Activated CD8-positive, alpha-beta T cell treated with anti-CD3 and anti-CD28 coated beads for 36 hours (primary cell): ENCODE data around the gene MAN1A1. TPM values are rescaled to one million over a fixed set of nuclear protein-coding genes. Genes with fewer than 3 reads are reported as not detected.
A peak's percentile ranks its signal among the peaks of the same experiment; 100 is the strongest.

Experiments used
- ATAC-seq: fragments of 200-7000 bp; cut with Tn5 transposase; one replicate; pipeline ENCODE4 v1.10.0; 2021; ENCODE audit warnings: mild to moderate bottlenecking, moderate library complexity
- CTCF ChIA-PET: fragments of 350-600 bp; sonication (Branson Sonifier 250); formaldehyde crosslinking; loops from one replicate; lab custom pipeline; 2021; ENCODE audit warnings: antibody characterized with exemption; lab: Charles Lee
- POLR2A ChIA-PET: fragments of 350-600 bp; sonication (Branson Sonifier 250); formaldehyde crosslinking; loops from one replicate; lab custom pipeline; 2021; ENCODE audit warnings: antibody characterized with exemption; lab: Charles Lee
- DNase-seq: peaks from one replicate; pipeline ENCODE4 v3.0.0-alpha.2; 2020
- H3K27ac Mint-ChIP-seq: one replicate; pipeline ENCODE4 v1.8.0; 2021; ENCODE audit warnings: mild to moderate bottlenecking, mixed read lengths
- H3K27me3 Mint-ChIP-seq: one replicate; pipeline ENCODE4 v1.8.0; 2021; ENCODE audit warnings: mixed read lengths
- H3K36me3 Mint-ChIP-seq: one replicate; pipeline ENCODE4 v1.8.0; 2021; ENCODE audit warnings: low read depth, mixed read lengths
- H3K4me1 Mint-ChIP-seq: one replicate; pipeline ENCODE4 v1.8.0; 2021; ENCODE audit warnings: low read depth, mixed read lengths
- H3K4me3 Mint-ChIP-seq: one replicate; pipeline ENCODE4 v1.8.0; 2021; ENCODE audit warnings: mild to moderate bottlenecking, moderate library complexity, mixed read lengths
- H3K9me3 Mint-ChIP-seq: one replicate; pipeline ENCODE4 v1.8.0; 2021; ENCODE audit warnings: mixed read lengths
- CTCF ChIP-seq: fragments of 200-600 bp; IDR thresholded peaks from one replicate; pipeline ENCODE4 v1.8.0; 2022; ENCODE audit warnings: antibody characterized with exemption, mild to moderate bottlenecking
- intact Hi-C: fragments of 100-400 bp; cut with micrococcal nuclease; formaldehyde crosslinking; loops from one replicate; pipeline ENCODE4 v1.10.0; 2022
- total RNA-seq, 2 experiments: library from RNA; stranded (reverse); gene quantifications; one replicate each; pipeline ENCODE4 v1.2.3, GENCODE V29; 2021

The MAN1A1 gene
- total RNA-seq, 2 experiments from 2014 or later = 18.5 to 19.4 TPM

- ATAC-seq = no peak
- TF ChIP-seq CTCF = no peak
- Mint-ChIP-seq H3K27ac (no peak overlapping the region), H3K27me3 (no peaks in the 10 kb centered on the region), H3K36me3 (peaks cover 6% of the 10 kb centered on the region), H3K9me3 (no peaks in the 10 kb centered on the region), H3K4me3 (no peak overlapping the region), H3K4me1 (peaks cover 19% of the 10 kb centered on the region)
- CTCF ChIA-PET = interaction anchor here (0.7 kb wide), 1 partner anchor 10 kb away, joined by 3 read pairs; no protein-coding TSS in a partner anchor
- intact Hi-C loops = no loop called here
- POLR2A ChIA-PET = interaction anchor here (1.1 kb wide), 1 partner anchor 10 kb away, joined by 3 read pairs; no protein-coding TSS in a partner anchor
- no peak for DNase-seq
These were observed 10.8 kb upstream of the MAN1A1 start for GRCh38 chr6:119360262-119360915.

GRCh38 chr6:119355890-119356289 is 6.3 kb upstream of the MAN1A1 start:
- Mint-ChIP-seq H3K27ac (no peak overlapping the region), H3K36me3 (no peaks in the 10 kb centered on the region), H3K4me3 (no peak overlapping the region), H3K9me3 (no peaks in the 10 kb centered on the region), H3K4me1 (peaks cover 36% of the 10 kb centered on the region), H3K27me3 (no peaks in the 10 kb centered on the region)
- TF ChIP-seq CTCF = no peak
- POLR2A ChIA-PET = no interaction called here
- DNase-seq (no peak), ATAC-seq (no peak)
- CTCF ChIA-PET = no interaction called here
- intact Hi-C loops = no loop called here

- Mint-ChIP-seq H3K27me3 (no peaks in the 10 kb centered on the region), H3K9me3 (no peaks in the 10 kb centered on the region), H3K4me3 (no peak overlapping the region), H3K4me1 (peaks cover 30% of the 10 kb centered on the region), H3K27ac (no peak overlapping the region), H3K36me3 (no peaks in the 10 kb centered on the region)
- intact Hi-C loops = no loop called here
- ChIA-PET POLR2A (no interaction called here), CTCF (no interaction called here)
- DNase-seq (no peak), ATAC-seq (no peak)
- no peak for TF ChIP-seq CTCF
These were observed 5.6 kb upstream of the MAN1A1 start for GRCh38 chr6:119355157-119355556.

DNA sequence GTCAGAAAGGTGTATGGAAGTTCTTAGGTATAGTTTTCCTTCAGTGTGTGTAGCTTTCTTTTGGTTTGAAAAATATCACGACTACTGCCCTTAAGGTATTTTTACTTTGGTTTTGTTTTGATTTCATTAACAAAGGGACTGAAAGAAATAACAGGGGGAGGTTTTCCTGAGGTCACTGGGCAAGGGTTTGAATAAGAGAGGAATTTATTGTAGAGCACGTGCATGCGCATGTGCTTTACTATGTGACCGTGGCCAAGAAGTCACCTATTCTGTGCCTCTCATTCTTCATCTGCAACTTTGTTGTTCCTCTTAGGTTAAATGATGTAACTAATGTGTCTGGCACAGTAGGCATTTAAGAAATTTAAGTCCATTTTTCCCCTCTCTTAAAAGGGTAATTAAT is 4.1 kb upstream of the MAN1A1 start:
- peaks cover 23% of the 10 kb centered on the region for H3K4me1 Mint-ChIP-seq
- TF ChIP-seq CTCF = no peak
- CTCF ChIA-PET = no interaction called here

DNA sequence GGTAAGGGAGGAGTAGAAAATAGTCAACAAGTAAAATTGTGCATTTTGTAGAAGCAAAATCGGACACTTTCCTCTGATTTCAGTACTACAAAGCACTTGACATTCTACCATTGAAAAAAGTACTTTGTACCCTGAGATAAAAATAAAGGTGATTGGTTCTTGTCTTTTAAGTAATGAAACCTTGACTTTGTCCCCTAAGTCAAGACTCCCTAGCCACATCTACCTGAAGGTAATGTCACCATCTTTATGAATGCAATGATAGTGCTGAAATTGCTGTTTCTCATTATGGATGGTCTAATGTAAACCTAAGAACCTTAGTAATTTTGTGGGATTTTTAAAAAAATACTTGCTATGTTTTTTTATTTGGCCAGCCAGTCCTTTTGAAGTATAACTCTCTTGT is 2.4 kb upstream of the MAN1A1 start:
- peak overlapping the region; percentile 8 for H3K27ac Mint-ChIP-seq
- ATAC-seq = no peak
- CTCF ChIA-PET = interaction anchor here (0.9 to 1.6 kb wide), 2 partner anchors 111 to 214 kb away, joined by 3 read pairs; no protein-coding TSS in a partner anchor

More for the DNA sequence above, 4.1 kb upstream of the MAN1A1 start:
- no peak for ATAC-seq
- no peak for DNase-seq
- Mint-ChIP-seq H3K9me3 (no peaks in the 10 kb centered on the region), H3K27ac (no peak overlapping the region), H3K4me3 (no peak overlapping the region), H3K27me3 (no peaks in the 10 kb centered on the region), H3K36me3 (no peaks in the 10 kb centered on the region)
- intact Hi-C loops = no loop called here
- POLR2A ChIA-PET = no interaction called here

More for the DNA sequence above, 2.4 kb upstream of the MAN1A1 start:
- Mint-ChIP-seq H3K27me3 (no peaks in the 10 kb centered on the region), H3K36me3 (peaks cover 9% of the 10 kb centered on the region), H3K4me3 (peak overlapping the region; percentile 7), H3K4me1 (peaks cover 29% of the 10 kb centered on the region), H3K9me3 (no peaks in the 10 kb centered on the region)
- POLR2A ChIA-PET = no interaction called here
- intact Hi-C loops = no loop called here
- no peak for DNase-seq
- no peak for TF ChIP-seq CTCF
